ENCODE measurements around the gene PLEKHA5.

The PLEKHA5 gene

GRCh38 chr12:19211802-19212201 is 82.3 kb downstream of the PLEKHA5 start:
- H3K4me3 ChIP-seq (ENCODE audit: low read depth, low read length) = no peak overlapping the region
- no peak for DNase-seq (ENCODE audit: low read depth)
- TF ChIP-seq, protein P1, sequence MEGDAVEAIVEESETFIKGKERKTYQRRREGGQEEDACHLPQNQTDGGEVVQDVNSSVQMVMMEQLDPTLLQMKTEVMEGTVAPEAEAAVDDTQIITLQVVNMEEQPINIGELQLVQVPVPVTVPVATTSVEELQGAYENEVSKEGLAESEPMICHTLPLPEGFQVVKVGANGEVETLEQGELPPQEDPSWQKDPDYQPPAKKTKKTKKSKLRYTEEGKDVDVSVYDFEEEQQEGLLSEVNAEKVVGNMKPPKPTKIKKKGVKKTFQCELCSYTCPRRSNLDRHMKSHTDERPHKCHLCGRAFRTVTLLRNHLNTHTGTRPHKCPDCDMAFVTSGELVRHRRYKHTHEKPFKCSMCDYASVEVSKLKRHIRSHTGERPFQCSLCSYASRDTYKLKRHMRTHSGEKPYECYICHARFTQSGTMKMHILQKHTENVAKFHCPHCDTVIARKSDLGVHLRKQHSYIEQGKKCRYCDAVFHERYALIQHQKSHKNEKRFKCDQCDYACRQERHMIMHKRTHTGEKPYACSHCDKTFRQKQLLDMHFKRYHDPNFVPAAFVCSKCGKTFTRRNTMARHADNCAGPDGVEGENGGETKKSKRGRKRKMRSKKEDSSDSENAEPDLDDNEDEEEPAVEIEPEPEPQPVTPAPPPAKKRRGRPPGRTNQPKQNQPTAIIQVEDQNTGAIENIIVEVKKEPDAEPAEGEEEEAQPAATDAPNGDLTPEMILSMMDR (IDR thresholded peaks at IDR 0.05; ENCODE audit: low read depth, low read length, missing control alignments) = no peak
- in situ Hi-C loops (cut with HindIII; ENCODE audit: low sequenced_read_pairs) = no loop called here

- in situ Hi-C loops (cut with HindIII; ENCODE audit: low sequenced_read_pairs) = no loop called here
- no peak for DNase-seq (ENCODE audit: low read depth)
- TF ChIP-seq, protein P1 (IDR thresholded peaks at IDR 0.05; ENCODE audit: low read depth, low read length, missing control alignments) = no peak
- H3K4me3 ChIP-seq (ENCODE audit: low read depth, low read length) = no peak overlapping the region
Observed at GRCh38 chr12:19212245-19212644, 82.7 kb downstream of the PLEKHA5 start.

DNA sequence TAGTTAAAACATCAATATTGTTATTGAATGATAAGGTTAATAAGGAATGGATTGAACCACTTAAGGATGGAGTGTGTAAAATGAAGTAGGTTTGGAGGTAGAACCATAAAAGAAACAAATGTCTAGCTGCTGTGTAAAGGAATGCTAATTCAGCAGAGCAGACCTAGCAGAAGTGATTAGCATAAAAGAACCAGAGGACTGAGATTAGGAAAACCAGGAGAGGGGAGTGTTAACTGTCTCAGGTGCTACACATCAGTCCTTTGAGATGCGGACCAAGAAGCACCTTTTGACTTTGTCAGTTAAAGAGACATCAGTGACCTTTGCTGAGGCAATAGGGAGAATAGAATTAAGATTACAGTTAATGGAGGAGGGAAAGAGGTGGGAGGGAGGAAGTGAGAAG is 84.5 kb downstream of the PLEKHA5 start:
- no peak overlapping the region for H3K4me3 ChIP-seq (ENCODE audit: low read depth, low read length)
- in situ Hi-C loops (cut with HindIII; ENCODE audit: low sequenced_read_pairs) = no loop called here
- TF ChIP-seq, protein P1 (IDR thresholded peaks at IDR 0.05; ENCODE audit: low read depth, low read length, missing control alignments) = no peak
- DNase-seq (ENCODE audit: low read depth) = no peak

GRCh38 chr12:19215115-19215514 is 85.6 kb downstream of the PLEKHA5 start:
- TF ChIP-seq, protein P1 (IDR thresholded peaks at IDR 0.05; ENCODE audit: low read depth, low read length, missing control alignments) = no peak
- H3K4me3 ChIP-seq (ENCODE audit: low read depth, low read length) = no peak overlapping the region
- in situ Hi-C loops (cut with HindIII; ENCODE audit: low sequenced_read_pairs) = no loop called here
- no peak for DNase-seq (ENCODE audit: low read depth)

DNA sequence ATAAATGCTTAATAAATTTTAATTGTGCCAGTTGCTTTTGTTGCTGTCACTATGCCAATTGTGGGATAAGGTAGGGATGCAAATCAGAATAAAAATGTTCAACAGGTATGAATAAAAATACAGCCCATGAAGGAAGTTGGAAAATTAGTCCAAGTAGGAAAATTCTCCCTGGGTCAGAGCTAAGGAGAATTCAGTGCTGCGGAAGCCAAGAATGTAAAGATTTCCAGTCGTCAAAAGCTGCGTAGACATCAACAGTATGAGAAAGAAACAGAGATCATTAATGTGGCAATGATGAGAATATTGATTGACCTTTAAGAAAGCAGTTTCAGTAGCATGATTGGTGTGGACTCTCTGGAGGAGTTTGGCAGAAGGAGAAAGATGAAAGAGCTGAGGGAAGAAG is 87.9 kb downstream of the PLEKHA5 start:
- DNase-seq (ENCODE audit: low read depth) = no peak
- in situ Hi-C loops (cut with HindIII; ENCODE audit: low sequenced_read_pairs) = no loop called here
- H3K4me3 ChIP-seq (ENCODE audit: low read depth, low read length) = no peak overlapping the region
- TF ChIP-seq, protein P1 (IDR thresholded peaks at IDR 0.05; ENCODE audit: low read depth, low read length, missing control alignments) = no peak

- in situ Hi-C loops (cut with HindIII; ENCODE audit: low sequenced_read_pairs) = no loop called here
- H3K4me3 ChIP-seq (ENCODE audit: low read depth, low read length) = no peak overlapping the region
- peak; percentile 72 for DNase-seq (ENCODE audit: low read depth)
- TF ChIP-seq, protein P1 (IDR thresholded peaks at IDR 0.05; ENCODE audit: low read depth, low read length, missing control alignments) = no peak
Observed at GRCh38 chr12:19220205-19220604, 90.7 kb downstream of the PLEKHA5 start.

Data from astrocyte of the cerebellum (primary cell).